K562 (cell line): ENCODE results near the gene TMX1. TPM values are rescaled to one million over a fixed set of nuclear protein-coding genes. Genes with fewer than 3 reads are reported as not detected.

Experiments
- ATAC-seq: fragments of 200-7000 bp; cut with Tn5 transposase; 3 replicates; pipeline ENCODE4 v1.9.1; 2020; ENCODE audit warnings: moderate library complexity
- BruUV-seq: library from RNA; stranded (reverse); fragments of 400-500 nt; replicated peaks from 2 replicates; lab custom pipeline; 2021; lab: Mats Ljungman, UMichigan
- CTCF ChIA-PET: fragments of 300-600 bp; formaldehyde crosslinking; extraction: SDS; loops from one replicate; lab custom pipeline; 2021; ENCODE audit warnings: low intra/inter-chr PET ratio; lab: Yijun Ruan, JAX
- POLR2A ChIA-PET: fragments of 300-600, 350-650 bp; sonication (Branson Sonifier 250); formaldehyde crosslinking; extraction: SDS; loops from one replicate; lab custom pipeline; 2021; ENCODE audit warnings: antibody characterized with exemption, inconsistent platforms; lab: Yijun Ruan, JAX
- DNase-seq, 4 experiments: peaks; one replicate each; pipeline versions ENCODE4 v3.0.0 to v3.0.0-alpha.2; 2011 to 2018; ENCODE audit warnings: low spot score in 3 of 4, mixed read lengths in 3 of 4; ENCODE audit errors: extremely low read depth in 1 of 4
- FAIRE-seq: peaks from 2 replicates; lab custom pipeline; 2011; peaks lifted over from hg19 to GRCh38; lab: Jason Lieb, UNC
- H2AFZ ChIP-seq: 2 replicates; pipeline ENCODE4 v1.6.0; 2011; ENCODE audit warnings: low read depth, low read length, control low read depth, inconsistent platforms
- H3K27ac ChIP-seq: fragments of 200-600 bp; 3 replicates; pipeline ENCODE4 v1.8.0; 2011; ENCODE audit warnings: low read depth, mild to moderate bottlenecking, control low read depth, inconsistent platforms, low read length, moderate library complexity, mixed read lengths; ENCODE audit errors: extremely low read depth
- H3K27me3 ChIP-seq, 2 experiments: fragments of 300-600 bp in 1 of 2; 2 replicates in 1 of 2; 3 replicates in 1 of 2; pipeline versions ENCODE4 v1.6.0 to v1.8.0; 2011; ENCODE audit warnings: inconsistent platforms in 2 of 2, low read length in 2 of 2, mild to moderate bottlenecking in 1 of 2, mixed read lengths in 1 of 2, moderate library complexity in 1 of 2; ENCODE audit not compliant: control insufficient read depth in 2 of 2, insufficient read depth in 2 of 2
- H3K36me3 ChIP-seq: fragments of 300-600 bp; 3 replicates; pipeline ENCODE4 v1.8.0; 2011; ENCODE audit warnings: mild to moderate bottlenecking, low read length, inconsistent platforms; ENCODE audit not compliant: control insufficient read depth, insufficient read depth
- H3K4me1 ChIP-seq, 2 experiments: fragments of 200-600 bp in 1 of 2; replicated peaks in 1 of 2; 2 replicates in 1 of 2; 3 replicates in 1 of 2; pipeline versions ENCODE4 v1.5.1 to v1.8.0; 2011; ENCODE audit warnings: inconsistent platforms in 2 of 2, low read length in 2 of 2, mild to moderate bottlenecking in 1 of 2, mixed read lengths in 1 of 2, moderate library complexity in 1 of 2; ENCODE audit not compliant: control insufficient read depth in 2 of 2, insufficient read depth in 2 of 2
- H3K4me2 ChIP-seq: 2 replicates; pipeline ENCODE4 v1.6.1; 2011; ENCODE audit warnings: low read length, control low read depth, inconsistent platforms, mixed read lengths; ENCODE audit not compliant: insufficient read depth
- H3K4me3 ChIP-seq: fragments of 200-600 bp; sonication (generic), shearing (Covaris generic); 2 replicates; pipeline ENCODE4 v1.5.1; 2016; ENCODE audit warnings: control low read depth, inconsistent platforms
- H3K79me2 ChIP-seq: fragments of 200-600 bp; 3 replicates; pipeline ENCODE4 v1.8.0; 2011; ENCODE audit warnings: low read length, inconsistent platforms; ENCODE audit not compliant: control insufficient read depth, insufficient read depth
- H3K9ac ChIP-seq, 2 experiments: 2 replicates each; pipeline versions ENCODE4 v1.6.0 to v1.6.1; 2011; ENCODE audit warnings: low read depth in 2 of 2, low read length in 2 of 2, control low read depth in 1 of 2, inconsistent platforms in 1 of 2, mild to moderate bottlenecking in 1 of 2, mixed read lengths in 1 of 2; ENCODE audit not compliant: insufficient read depth in 1 of 2
- H3K9me1 ChIP-seq: one replicate; pipeline ENCODE4 v1.6.0; 2011; ENCODE audit warnings: inconsistent platforms, mild to moderate bottlenecking, low read length, moderate library complexity; ENCODE audit not compliant: control insufficient read depth, insufficient read depth
- H3K9me3 ChIP-seq: replicated peaks from 2 replicates; pipeline ENCODE4 v1.5.1; 2011; ENCODE audit warnings: low read depth, low read length, inconsistent platforms; ENCODE audit not compliant: control insufficient read depth, insufficient read depth
- H4K20me1 ChIP-seq: replicated peaks from 2 replicates; pipeline ENCODE4 v1.6.1; 2011; ENCODE audit warnings: low read length, inconsistent platforms, mixed read lengths; ENCODE audit not compliant: control insufficient read depth, insufficient read depth
- CBFA2T3 ChIP-seq: fragments of 450-650 bp; IDR thresholded peaks from 2 replicates; pipeline ENCODE4 v1.6.1; 2017
- CBX1 ChIP-seq: sonication (generic); IDR thresholded peaks from 2 replicates; pipeline ENCODE4 v1.6.1; 2016; ENCODE audit warnings: antibody characterized with exemption, low read depth, mild to moderate bottlenecking
- E2F5 ChIP-seq: sonication (generic); formaldehyde crosslinking; IDR thresholded peaks from 2 replicates; pipeline ENCODE4 v1.8.0; 2022; ENCODE audit warnings: mild to moderate bottlenecking, missing genetic modification reagents
- HDAC2 ChIP-seq: fragments of 450-650 bp; IDR thresholded peaks from 2 replicates; pipeline ENCODE4 v1.6.1; 2016; ENCODE audit warnings: mild to moderate bottlenecking
- HES1 ChIP-seq: fragments of 450-650 bp; IDR thresholded peaks from 2 replicates; pipeline ENCODE4 v1.6.1; 2016; ENCODE audit warnings: low read depth, mild to moderate bottlenecking, moderate library complexity
- NR0B1 ChIP-seq: fragments of 450-650 bp; IDR thresholded peaks from one replicate; pipeline ENCODE4 v1.6.1; 2018; ENCODE audit warnings: mild to moderate bottlenecking, moderate library complexity; ENCODE audit not compliant: partially characterized antibody
- NR2C1 ChIP-seq, 2 experiments: fragments of 450-650 bp; IDR thresholded peaks; 2 replicates each; pipeline ENCODE4 v1.6.1; 2017; ENCODE audit warnings: mild to moderate bottlenecking in 2 of 2, antibody characterized with exemption in 1 of 2, inconsistent platforms in 1 of 2, missing compliant biosample characterization in 1 of 2, missing genetic modification characterization in 1 of 2
- SMARCA5 ChIP-seq: fragments of 450-650 bp; IDR thresholded peaks from 2 replicates; pipeline ENCODE4 v1.6.1; 2016
- TEAD1 ChIP-seq, 2 experiments: fragments of 450-650 bp in 1 of 2; sonication (generic) in 1 of 2; formaldehyde crosslinking; IDR thresholded peaks; 2 replicates each; pipeline versions ENCODE4 v1.4.0 to v1.8.0; 2020 to 2022; ENCODE audit warnings: mild to moderate bottlenecking in 2 of 2, missing genetic modification reagents in 1 of 2
- ZNF224 ChIP-seq: sonication (generic); formaldehyde crosslinking; IDR thresholded peaks from 2 replicates; pipeline ENCODE4 v1.8.0; 2022; ENCODE audit warnings: mild to moderate bottlenecking, missing genetic modification reagents
- WGBS: fragments of 100-300 bp; shearing (Covaris generic); methylation state at CpG from one replicate; pipeline ENCODE4 v1.1.6; 2016; ENCODE audit warnings: low coverage, mixed read lengths; ENCODE audit not compliant: insufficient coverage; ENCODE audit errors: missing lambda C conversion rate; 5-methylcytosine and 5-hydroxymethylcytosine counted together
- in situ Hi-C: fragments of 300-500 bp; cut with MboI; formaldehyde crosslinking; loops from 4 replicates; pipeline ENCODE4 v1.15.0; 2018; ENCODE audit warnings: inconsistent platforms, mixed read lengths
- intact Hi-C: fragments of 100-400 bp; cut with micrococcal nuclease; formaldehyde crosslinking; loops from 2 replicates; pipeline ENCODE4 v1.14.2; 2022
- polyA plus RNA-seq, 8 experiments: library from polyadenylated mRNA; depleted of rRNA in 4 of 8; stranded (reverse) in 5 of 8; unstranded in 3 of 8; fragments of >200 nt; fragmentation: Nextera tagmentation in 2 of 8; fragmentation: Illumina TruSeq in 1 of 8; extraction: Ambion mirVana in 2 of 8; extraction: Trizol in 1 of 8; gene quantifications; 2 replicates each; pipeline versions ENCODE4 v1.2.1 to v1.2.3, GENCODE V29; 2011 to 2014; ENCODE audit warnings: inconsistent platforms in 1 of 8, missing spikeins in 1 of 8
- total RNA-seq, 7 experiments: library from RNA; depleted of rRNA in 6 of 7; stranded (reverse); fragments of >200 nt in 6 of 7; fragmentation: Illumina TruSeq in 2 of 7; extraction: Trizol in 2 of 7; gene quantifications; 2 replicates each; pipeline versions ENCODE4 v1.2.1 to v1.2.3, GENCODE V29; 2011 to 2021; ENCODE audit warnings: low replicate concordance in 1 of 7
- TF ChIP-seq, protein P1 (sequence below): fragments of 450-650 bp; IDR thresholded peaks from 2 replicates; pipeline ENCODE4 v1.6.1; 2018; ENCODE audit not compliant: partially characterized antibody
- TF ChIP-seq, protein P2 (sequence below): fragments of 450-650 bp; IDR thresholded peaks from 2 replicates; pipeline ENCODE4 v1.6.1; 2017; ENCODE audit warnings: antibody characterized with exemption
- TF ChIP-seq, protein P3 (sequence below): sonication (generic); formaldehyde crosslinking; IDR thresholded peaks from 2 replicates; pipeline ENCODE4 v1.8.0; 2022; ENCODE audit warnings: mild to moderate bottlenecking, missing genetic modification reagents

TMX1 gene
- total and polyA plus RNA-seq, 9 of the 15 experiments (the other 6 are each of a cell fraction or from before 2014, with no cell fraction given), result 19.5 to 101 (median 34.7) TPM

- POLR2A ChIA-PET, result no interaction called here
- intact Hi-C loops (loop anchor here (10.0 kb wide), 1 partner anchor 274 kb away; no protein-coding TSS in a partner anchor), in situ Hi-C loops (no loop called here)
- no peak for TF ChIP-seq SMARCA5
- no peak for TF ChIP-seq TEAD1 (CRISPR knock-in tag; IDR thresholded peaks at IDR 0.05)
- TF ChIP-seq HDAC2, result no peak
- no peak for TF ChIP-seq E2F5 (CRISPR knock-in tag)
- TF ChIP-seq, protein P1, sequence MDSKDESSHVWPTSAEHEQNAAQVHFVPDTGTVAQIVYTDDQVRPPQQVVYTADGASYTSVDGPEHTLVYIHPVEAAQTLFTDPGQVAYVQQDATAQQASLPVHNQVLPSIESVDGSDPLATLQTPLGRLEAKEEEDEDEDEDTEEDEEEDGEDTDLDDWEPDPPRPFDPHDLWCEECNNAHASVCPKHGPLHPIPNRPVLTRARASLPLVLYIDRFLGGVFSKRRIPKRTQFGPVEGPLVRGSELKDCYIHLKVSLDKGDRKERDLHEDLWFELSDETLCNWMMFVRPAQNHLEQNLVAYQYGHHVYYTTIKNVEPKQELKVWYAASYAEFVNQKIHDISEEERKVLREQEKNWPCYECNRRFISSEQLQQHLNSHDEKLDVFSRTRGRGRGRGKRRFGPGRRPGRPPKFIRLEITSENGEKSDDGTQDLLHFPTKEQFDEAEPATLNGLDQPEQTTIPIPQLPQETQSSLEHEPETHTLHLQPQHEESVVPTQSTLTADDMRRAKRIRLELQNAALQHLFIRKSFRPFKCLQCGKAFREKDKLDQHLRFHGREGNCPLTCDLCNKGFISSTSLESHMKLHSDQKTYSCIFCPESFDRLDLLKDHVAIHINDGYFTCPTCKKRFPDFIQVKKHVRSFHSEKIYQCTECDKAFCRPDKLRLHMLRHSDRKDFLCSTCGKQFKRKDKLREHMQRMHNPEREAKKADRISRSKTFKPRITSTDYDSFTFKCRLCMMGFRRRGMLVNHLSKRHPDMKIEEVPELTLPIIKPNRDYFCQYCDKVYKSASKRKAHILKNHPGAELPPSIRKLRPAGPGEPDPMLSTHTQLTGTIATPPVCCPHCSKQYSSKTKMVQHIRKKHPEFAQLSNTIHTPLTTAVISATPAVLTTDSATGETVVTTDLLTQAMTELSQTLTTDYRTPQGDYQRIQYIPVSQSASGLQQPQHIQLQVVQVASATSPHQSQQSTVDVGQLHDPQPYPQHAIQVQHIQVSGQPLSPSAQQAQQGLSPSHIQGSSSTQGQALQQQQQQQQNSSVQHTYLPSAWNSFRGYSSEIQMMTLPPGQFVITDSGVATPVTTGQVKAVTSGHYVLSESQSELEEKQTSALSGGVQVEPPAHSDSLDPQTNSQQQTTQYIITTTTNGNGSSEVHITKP, result no peak
- no peak for TF ChIP-seq ZNF224 (CRISPR knock-in tag)
- TF ChIP-seq, protein P2, sequence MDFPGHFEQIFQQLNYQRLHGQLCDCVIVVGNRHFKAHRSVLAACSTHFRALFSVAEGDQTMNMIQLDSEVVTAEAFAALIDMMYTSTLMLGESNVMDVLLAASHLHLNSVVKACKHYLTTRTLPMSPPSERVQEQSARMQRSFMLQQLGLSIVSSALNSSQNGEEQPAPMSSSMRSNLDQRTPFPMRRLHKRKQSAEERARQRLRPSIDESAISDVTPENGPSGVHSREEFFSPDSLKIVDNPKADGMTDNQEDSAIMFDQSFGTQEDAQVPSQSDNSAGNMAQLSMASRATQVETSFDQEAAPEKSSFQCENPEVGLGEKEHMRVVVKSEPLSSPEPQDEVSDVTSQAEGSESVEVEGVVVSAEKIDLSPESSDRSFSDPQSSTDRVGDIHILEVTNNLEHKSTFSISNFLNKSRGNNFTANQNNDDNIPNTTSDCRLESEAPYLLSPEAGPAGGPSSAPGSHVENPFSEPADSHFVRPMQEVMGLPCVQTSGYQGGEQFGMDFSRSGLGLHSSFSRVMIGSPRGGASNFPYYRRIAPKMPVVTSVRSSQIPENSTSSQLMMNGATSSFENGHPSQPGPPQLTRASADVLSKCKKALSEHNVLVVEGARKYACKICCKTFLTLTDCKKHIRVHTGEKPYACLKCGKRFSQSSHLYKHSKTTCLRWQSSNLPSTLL, result no peak
- no peak for TF ChIP-seq NR2C1 (IDR thresholded peaks at IDR 0.05)
- no peak for TF ChIP-seq NR2C1 (tag; IDR thresholded peaks at IDR 0.05)
- TF ChIP-seq, protein P3, sequence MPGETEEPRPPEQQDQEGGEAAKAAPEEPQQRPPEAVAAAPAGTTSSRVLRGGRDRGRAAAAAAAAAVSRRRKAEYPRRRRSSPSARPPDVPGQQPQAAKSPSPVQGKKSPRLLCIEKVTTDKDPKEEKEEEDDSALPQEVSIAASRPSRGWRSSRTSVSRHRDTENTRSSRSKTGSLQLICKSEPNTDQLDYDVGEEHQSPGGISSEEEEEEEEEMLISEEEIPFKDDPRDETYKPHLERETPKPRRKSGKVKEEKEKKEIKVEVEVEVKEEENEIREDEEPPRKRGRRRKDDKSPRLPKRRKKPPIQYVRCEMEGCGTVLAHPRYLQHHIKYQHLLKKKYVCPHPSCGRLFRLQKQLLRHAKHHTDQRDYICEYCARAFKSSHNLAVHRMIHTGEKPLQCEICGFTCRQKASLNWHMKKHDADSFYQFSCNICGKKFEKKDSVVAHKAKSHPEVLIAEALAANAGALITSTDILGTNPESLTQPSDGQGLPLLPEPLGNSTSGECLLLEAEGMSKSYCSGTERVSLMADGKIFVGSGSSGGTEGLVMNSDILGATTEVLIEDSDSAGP (CRISPR knock-in tag), result no peak
- TF ChIP-seq CBFA2T3, result no peak
- no peak for TF ChIP-seq HES1
- TF ChIP-seq NR0B1, result no peak
- TF ChIP-seq CBX1, result no peak
Observed at GRCh38 chr14:51228890-51229289, 11.2 kb upstream of the TMX1 start.

More at GRCh38 chr14:51228890-51229289, 11.2 kb upstream of the TMX1 start:
- no peaks in the 10 kb centered on the region for H3K9me1 ChIP-seq
- no peak overlapping the region for H2AFZ ChIP-seq
- H3K36me3 ChIP-seq, result no peaks in the 10 kb centered on the region
- H3K4me3 ChIP-seq, result no peak overlapping the region
- CTCF ChIA-PET, result no interaction called here
- H3K9me3 ChIP-seq, result no peaks in the 10 kb centered on the region
- no peak overlapping the region for H3K9ac ChIP-seq
- H4K20me1 ChIP-seq, result no peaks in the 10 kb centered on the region
- WGBS, result 0% methylated on average over 1 of the region's 1 CpG
- no peak overlapping the region for H3K4me2 ChIP-seq
- FAIRE-seq, result no peak
- no peak for ATAC-seq
- no peak for DNase-seq
- no TSS peak for BruUV-seq
- no peaks in the 10 kb centered on the region for H3K79me2 ChIP-seq
- no peaks in the 10 kb centered on the region for H3K27me3 ChIP-seq
- no peaks in the 10 kb centered on the region for H3K4me1 ChIP-seq
- H3K27ac ChIP-seq, result no peak overlapping the region
